Astrocyte (in vitro differentiated cells and primary cell): ENCODE data around the gene SLC25A13.

ENCODE experiments used
- EZH2 ChIP-seq: IDR thresholded peaks from 2 replicates; pipeline ENCODE4 v1.6.1; 2012; ENCODE audit warnings: mild to moderate bottlenecking, low read length, inconsistent platforms; ENCODE audit not compliant: insufficient read depth
- TF ChIP-seq, protein P1 (sequence below): IDR thresholded peaks from 2 replicates; pipeline ENCODE4 v1.5.1; 2011; ENCODE audit warnings: low read depth, mild to moderate bottlenecking, inconsistent platforms, low read length, moderate library complexity; ENCODE audit not compliant: insufficient read depth

DNA sequence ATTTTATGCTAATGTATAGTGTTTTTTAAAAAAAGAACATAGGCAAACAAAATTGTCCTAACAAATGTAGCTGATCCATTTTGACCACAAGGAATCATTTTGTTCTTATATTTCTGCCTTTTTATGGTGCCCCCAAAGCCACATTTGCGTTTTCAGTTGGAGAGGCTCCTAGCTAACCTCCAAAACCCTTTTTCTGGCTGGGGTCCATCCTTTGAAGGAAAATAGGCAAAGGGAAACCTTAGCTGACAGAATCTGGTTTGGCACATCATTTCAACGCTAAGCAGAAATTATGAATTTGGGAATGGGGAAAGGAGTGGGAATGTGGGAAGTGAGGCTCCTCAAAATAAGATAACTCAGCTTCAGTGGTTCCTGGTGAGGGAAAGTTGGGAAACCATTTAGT is 25.6 kb upstream of the SLC25A13 start:
- TF ChIP-seq, protein P1, sequence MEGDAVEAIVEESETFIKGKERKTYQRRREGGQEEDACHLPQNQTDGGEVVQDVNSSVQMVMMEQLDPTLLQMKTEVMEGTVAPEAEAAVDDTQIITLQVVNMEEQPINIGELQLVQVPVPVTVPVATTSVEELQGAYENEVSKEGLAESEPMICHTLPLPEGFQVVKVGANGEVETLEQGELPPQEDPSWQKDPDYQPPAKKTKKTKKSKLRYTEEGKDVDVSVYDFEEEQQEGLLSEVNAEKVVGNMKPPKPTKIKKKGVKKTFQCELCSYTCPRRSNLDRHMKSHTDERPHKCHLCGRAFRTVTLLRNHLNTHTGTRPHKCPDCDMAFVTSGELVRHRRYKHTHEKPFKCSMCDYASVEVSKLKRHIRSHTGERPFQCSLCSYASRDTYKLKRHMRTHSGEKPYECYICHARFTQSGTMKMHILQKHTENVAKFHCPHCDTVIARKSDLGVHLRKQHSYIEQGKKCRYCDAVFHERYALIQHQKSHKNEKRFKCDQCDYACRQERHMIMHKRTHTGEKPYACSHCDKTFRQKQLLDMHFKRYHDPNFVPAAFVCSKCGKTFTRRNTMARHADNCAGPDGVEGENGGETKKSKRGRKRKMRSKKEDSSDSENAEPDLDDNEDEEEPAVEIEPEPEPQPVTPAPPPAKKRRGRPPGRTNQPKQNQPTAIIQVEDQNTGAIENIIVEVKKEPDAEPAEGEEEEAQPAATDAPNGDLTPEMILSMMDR, result no peak
- TF ChIP-seq EZH2, result no peak
